ENCODE results near the gene ZGRF1. TPM values are rescaled to one million over a fixed set of nuclear protein-coding genes. Genes with fewer than 3 reads are reported as not detected.
"Not testable (repeated sequence)": the region's sequence is repeated elsewhere in the genome, so short reads cannot be mapped to it uniquely, and the experiment has no call there.

The ZGRF1 gene
- total RNA-seq, 2 donors from 2014 or later = 3.4 to 11.4 TPM

DNA sequence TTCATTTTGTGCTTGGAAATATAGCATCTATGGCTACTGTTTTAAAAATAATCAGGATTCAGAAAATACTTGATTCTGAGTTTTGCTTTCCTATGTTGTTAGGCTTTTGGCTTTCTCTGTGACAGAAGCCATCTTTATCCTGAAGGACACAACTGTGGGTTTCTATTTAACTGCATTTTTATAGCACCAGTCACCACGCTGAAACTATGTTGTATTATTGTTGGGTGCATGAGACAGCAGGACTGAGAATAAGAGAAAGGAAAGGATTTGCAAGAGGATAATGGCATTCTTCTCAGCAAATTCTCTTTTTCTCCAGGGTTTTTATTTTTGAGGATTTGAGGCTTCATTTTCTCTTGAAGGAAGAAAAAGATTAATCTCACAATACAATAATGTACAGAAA lies 110.6 kb downstream of the ZGRF1 start:
- H3K9me3 ChIP-seq = no peaks in the 10 kb centered on the region
- intact Hi-C loops (cut with DNase I) = loop anchor here (10.0 kb wide), 2 partner anchors 201 to 421 kb away; no protein-coding TSS in a partner anchor
- H3K4me1 ChIP-seq = peaks cover 4% of the 10 kb centered on the region
- no peak overlapping the region for H3K27ac ChIP-seq
- no peak for DNase-seq
- H3K4me3 ChIP-seq = no peak overlapping the region
- peaks cover 24% of the 10 kb centered on the region for H3K27me3 ChIP-seq
- no peak overlapping the region for H3K9ac ChIP-seq (ENCODE audit: low read depth in 2 of 2, low read length in 2 of 2)
- no peaks in the 10 kb centered on the region for H3K36me3 ChIP-seq
- TF ChIP-seq, protein P1, sequence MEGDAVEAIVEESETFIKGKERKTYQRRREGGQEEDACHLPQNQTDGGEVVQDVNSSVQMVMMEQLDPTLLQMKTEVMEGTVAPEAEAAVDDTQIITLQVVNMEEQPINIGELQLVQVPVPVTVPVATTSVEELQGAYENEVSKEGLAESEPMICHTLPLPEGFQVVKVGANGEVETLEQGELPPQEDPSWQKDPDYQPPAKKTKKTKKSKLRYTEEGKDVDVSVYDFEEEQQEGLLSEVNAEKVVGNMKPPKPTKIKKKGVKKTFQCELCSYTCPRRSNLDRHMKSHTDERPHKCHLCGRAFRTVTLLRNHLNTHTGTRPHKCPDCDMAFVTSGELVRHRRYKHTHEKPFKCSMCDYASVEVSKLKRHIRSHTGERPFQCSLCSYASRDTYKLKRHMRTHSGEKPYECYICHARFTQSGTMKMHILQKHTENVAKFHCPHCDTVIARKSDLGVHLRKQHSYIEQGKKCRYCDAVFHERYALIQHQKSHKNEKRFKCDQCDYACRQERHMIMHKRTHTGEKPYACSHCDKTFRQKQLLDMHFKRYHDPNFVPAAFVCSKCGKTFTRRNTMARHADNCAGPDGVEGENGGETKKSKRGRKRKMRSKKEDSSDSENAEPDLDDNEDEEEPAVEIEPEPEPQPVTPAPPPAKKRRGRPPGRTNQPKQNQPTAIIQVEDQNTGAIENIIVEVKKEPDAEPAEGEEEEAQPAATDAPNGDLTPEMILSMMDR (IDR thresholded peaks at IDR 0.05) = no peak

DNA sequence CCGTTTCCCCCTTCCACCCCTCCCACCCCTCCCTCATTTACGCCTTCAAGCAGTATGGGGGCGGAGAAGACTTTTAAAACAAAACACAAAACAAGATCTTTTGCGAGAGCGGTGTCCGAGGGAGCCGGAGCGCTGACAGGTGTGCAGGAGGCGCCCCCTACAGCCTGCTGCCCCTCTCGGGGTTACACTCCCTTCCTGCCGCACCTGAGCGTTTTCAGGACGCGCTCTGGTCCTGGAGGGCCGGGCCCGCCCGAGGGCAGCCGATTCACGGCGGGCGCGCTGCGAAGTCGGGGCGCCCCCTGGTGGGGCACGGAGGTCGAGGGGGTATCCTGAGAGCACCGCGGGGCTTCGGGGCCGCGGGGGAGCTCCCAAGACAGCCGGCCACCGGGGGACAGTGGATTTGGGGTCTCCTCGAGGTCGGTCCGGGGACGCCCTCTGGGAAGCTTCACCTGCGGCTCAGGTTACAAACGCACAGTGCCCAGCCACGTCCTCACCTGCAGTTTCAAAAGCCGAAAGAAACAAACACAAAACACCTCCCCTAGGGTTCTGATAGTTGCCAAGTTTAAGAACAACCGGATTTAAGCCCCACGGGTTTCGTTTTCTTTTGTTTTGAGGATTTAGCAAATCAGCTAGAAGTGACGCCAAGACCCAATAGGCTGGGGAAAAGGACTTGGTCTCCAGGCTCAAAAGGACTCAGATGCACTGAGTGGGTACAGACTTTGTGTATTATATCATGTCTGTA lies 112.8 kb downstream of the ZGRF1 start:
- H3K4me1 ChIP-seq = peaks cover 4% of the 10 kb centered on the region
- peaks cover 46% of the 10 kb centered on the region for H3K27me3 ChIP-seq
- no peak overlapping the region for H3K9ac ChIP-seq (ENCODE audit: low read depth in 2 of 2, low read length in 2 of 2)
- no peaks in the 10 kb centered on the region for H3K36me3 ChIP-seq
- H3K9me3 ChIP-seq = no peaks in the 10 kb centered on the region
- H3K27ac ChIP-seq = no peak overlapping the region
- TF ChIP-seq, protein P1 (IDR thresholded peaks at IDR 0.05) = peak; percentile 74
- H3K4me3 ChIP-seq = peak overlapping the region; percentile 27
- intact Hi-C loops (cut with DNase I) = loop anchor here (10.0 kb wide), 2 partner anchors 199 to 419 kb away; no protein-coding TSS in a partner anchor
- peak; percentile 73 for DNase-seq

DNA sequence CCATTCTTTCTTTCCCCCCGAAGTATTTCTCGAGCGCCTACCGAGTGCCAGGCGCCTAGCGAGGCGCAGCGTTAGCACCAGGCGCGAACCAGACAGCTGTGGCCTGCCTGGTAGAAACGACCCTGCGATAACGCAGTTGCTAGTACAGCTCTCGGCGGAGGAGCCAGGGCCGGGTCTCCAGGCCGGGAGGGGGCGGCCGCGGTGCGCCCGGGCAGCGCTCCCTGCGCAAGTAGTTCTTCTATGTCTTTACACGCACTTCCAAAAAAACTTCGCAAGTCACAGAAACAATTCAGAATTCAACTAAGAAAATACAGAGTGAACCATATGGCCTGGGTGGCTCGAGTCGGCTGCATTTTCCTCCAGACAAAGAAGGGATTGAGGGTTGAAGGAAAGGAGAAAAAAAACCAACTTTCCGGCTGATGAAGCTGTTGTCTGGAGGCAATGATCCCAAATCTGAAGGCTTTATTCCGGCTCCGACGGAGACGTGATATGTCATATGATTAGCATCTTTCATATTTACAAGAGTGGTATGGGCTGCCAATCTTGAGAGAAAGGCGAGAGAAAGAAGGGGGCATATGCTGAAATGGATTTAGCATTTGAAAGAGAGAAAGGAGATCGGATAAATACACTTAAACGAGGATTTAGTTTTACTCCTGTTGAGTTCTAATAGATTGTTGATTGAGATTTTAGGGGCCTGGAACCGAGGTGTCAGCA lies 113.5 kb downstream of the ZGRF1 start:
- Histone ChIP-seq H3K36me3 (no peaks in the 10 kb centered on the region), H3K9ac (ENCODE audit: low read depth in 2 of 2, low read length in 2 of 2) (peak overlapping the region in 1 of 2 donors; percentile 20), H3K4me1 (peaks cover 4% of the 10 kb centered on the region), H3K4me3 (peak overlapping the region; percentile 27), H3K27ac (no peak overlapping the region), H3K9me3 (no peaks in the 10 kb centered on the region), H3K27me3 (peaks cover 53% of the 10 kb centered on the region)
- TF ChIP-seq, protein P1 (IDR thresholded peaks at IDR 0.05) = no peak
- intact Hi-C loops (cut with DNase I) = loop anchor here (10.0 kb wide), 2 partner anchors 198 to 418 kb away; no protein-coding TSS in a partner anchor
- DNase-seq = no peak

DNA sequence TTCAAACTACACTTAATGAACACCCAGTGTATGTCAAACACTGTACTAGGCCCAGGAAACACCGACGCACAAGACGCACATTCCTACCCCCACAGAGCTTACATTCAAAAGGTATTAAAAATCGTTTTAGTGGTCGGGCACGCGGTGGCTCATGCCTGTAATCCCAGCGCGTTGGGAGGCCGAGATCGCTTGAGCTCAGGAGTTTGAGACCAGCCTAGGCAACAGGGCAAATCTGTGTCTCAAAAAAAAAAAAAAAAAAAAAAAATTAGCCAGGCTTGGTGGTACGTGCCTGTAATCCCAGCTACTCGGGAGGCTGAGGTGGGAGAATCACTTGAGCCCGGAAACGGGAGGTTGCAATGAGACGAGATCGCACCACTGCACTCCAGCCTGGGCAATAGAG lies 114.3 kb downstream of the ZGRF1 start:
- not testable (repeated sequence) for H3K4me3 ChIP-seq; H3K27ac ChIP-seq; H3K36me3 ChIP-seq; H3K9ac ChIP-seq (ENCODE audit: low read depth in 2 of 2, low read length in 2 of 2); DNase-seq; H3K9me3 ChIP-seq; H3K4me1 ChIP-seq
- intact Hi-C loops (cut with DNase I) = loop anchor here (10.0 kb wide), 2 partner anchors 198 to 418 kb away; no protein-coding TSS in a partner anchor
- peaks cover 60% of the 10 kb centered on the region for H3K27me3 ChIP-seq

DNA sequence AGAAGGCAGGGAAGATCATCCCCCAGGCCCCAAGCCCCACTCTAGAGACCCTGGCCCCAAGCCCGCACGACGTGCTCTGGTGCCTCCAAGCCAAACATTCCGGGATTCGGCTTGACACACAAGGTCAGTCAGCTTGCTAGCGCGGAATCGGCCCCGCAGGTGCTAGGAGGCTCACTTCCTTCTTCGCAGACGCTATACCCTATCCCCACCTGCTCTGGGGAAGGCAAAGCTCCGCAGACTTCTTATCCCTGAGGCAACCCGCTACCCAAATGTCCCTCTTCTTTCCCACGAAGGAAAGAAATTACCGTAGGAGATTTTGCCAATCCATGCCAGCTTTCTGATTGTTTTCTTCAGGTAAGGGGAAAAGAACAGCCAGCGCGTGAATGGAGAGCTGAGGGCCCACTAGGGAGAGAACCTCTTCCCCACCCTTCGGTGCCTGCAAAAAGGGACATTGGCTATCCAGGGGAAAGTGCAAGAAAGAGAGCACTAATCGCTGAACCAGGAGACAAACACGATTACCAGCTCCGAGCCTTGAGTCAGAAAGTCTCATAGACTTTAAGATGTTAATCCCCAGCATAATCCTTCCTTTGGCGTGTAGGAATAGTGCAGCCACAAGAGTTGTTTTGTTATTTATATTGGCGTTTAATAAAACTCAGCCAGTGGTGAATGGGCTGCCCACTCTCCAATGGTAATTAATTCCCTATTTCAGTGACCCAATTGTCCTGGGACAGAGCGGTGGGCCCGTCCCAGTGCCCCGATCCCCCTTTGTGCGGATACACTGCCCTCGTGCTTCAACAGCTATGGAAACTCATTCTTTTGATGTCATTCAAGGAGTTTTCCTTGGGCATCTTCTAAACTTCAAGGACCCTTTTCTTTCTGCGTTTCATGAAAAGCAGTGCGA lies 115.3 kb downstream of the ZGRF1 start:
- no peak for DNase-seq
- no peak overlapping the region for H3K27ac ChIP-seq
- H3K4me1 ChIP-seq = peaks cover 7% of the 10 kb centered on the region
- H3K4me3 ChIP-seq = no peak overlapping the region
- intact Hi-C loops (cut with DNase I) = loop anchor here (10.0 kb wide), 2 partner anchors 197 to 417 kb away; no protein-coding TSS in a partner anchor
- no peak overlapping the region for H3K9ac ChIP-seq (ENCODE audit: low read depth in 2 of 2, low read length in 2 of 2)
- no peaks in the 10 kb centered on the region for H3K36me3 ChIP-seq
- TF ChIP-seq, protein P1 (IDR thresholded peaks at IDR 0.05) = no peak
- H3K9me3 ChIP-seq = no peaks in the 10 kb centered on the region
- H3K27me3 ChIP-seq = peaks cover 70% of the 10 kb centered on the region
